ENCODE results near the gene ZNF764.

Gene ZNF764

GRCh38 chr16:30588651-30589050 is 30.5 kb upstream of the ZNF764 start:
- Histone ChIP-seq H3K36me3 (ENCODE audit: control insufficient read depth, insufficient read depth, low read length) (no peaks in the 10 kb centered on the region), H3K27ac (ENCODE audit: low read depth, low read length) (no peak overlapping the region), H3K4me3 (ENCODE audit: low read length) (no peak overlapping the region), H3K4me1 (ENCODE audit: control insufficient read depth, insufficient read depth, low read length) (peaks cover 4% of the 10 kb centered on the region), H3K9ac (ENCODE audit: low read length) (no peak overlapping the region), H3K27me3 (ENCODE audit: control insufficient read depth, insufficient read depth, low read length) (no peaks in the 10 kb centered on the region)

GRCh38 chr16:30585400-30586191 is 27.4 kb upstream of the ZNF764 start, which contains the start of gene ZNF785:
TSS of gene ZNF785 (minus strand) at chr16:30585697. CDS start at chr16:30585611, 86 bp downstream.
- Histone ChIP-seq H3K27me3 (ENCODE audit: control insufficient read depth, insufficient read depth, low read length) (no peaks in the 10 kb centered on the region), H3K4me1 (ENCODE audit: control insufficient read depth, insufficient read depth, low read length) (peaks cover 4% of the 10 kb centered on the region)

GRCh38 chr16:30585022-30585399 is 26.8 kb upstream of the ZNF764 start:
- Histone ChIP-seq H3K36me3 (ENCODE audit: control insufficient read depth, insufficient read depth, low read length) (peaks cover 4% of the 10 kb centered on the region), H3K9ac (ENCODE audit: low read length) (peak overlapping the region; percentile 46), H3K4me3 (ENCODE audit: low read length) (peak overlapping the region; percentile 94)

More at GRCh38 chr16:30585400-30586191, 27.4 kb upstream of the ZNF764 start, which contains the start of gene ZNF785:
- Histone ChIP-seq H3K9ac (ENCODE audit: low read length) (peak within 1 kb of the TSS; percentile 84), H3K4me3 (ENCODE audit: low read length) (peak within 1 kb of the TSS; percentile 94), H3K36me3 (ENCODE audit: control insufficient read depth, insufficient read depth, low read length) (peaks cover 4% of the 10 kb centered on the region), H3K27ac (ENCODE audit: low read depth, low read length) (peak within 1 kb of the TSS; percentile 84)

GRCh38 chr16:30582611-30583340 is 24.6 kb upstream of the ZNF764 start:
- no peaks in the 10 kb centered on the region for H3K27me3 ChIP-seq (ENCODE audit: control insufficient read depth, insufficient read depth, low read length)
- no peak overlapping the region for H3K27ac ChIP-seq (ENCODE audit: low read depth, low read length)
- peaks cover 5% of the 10 kb centered on the region for H3K36me3 ChIP-seq (ENCODE audit: control insufficient read depth, insufficient read depth, low read length)
- peaks cover 4% of the 10 kb centered on the region for H3K4me1 ChIP-seq (ENCODE audit: control insufficient read depth, insufficient read depth, low read length)
- no peak overlapping the region for H3K9ac ChIP-seq (ENCODE audit: low read length)
- no peak overlapping the region for H3K4me3 ChIP-seq (ENCODE audit: low read length)

More at GRCh38 chr16:30585022-30585399, 26.8 kb upstream of the ZNF764 start:
- Histone ChIP-seq H3K27me3 (ENCODE audit: control insufficient read depth, insufficient read depth, low read length) (no peaks in the 10 kb centered on the region), H3K4me1 (ENCODE audit: control insufficient read depth, insufficient read depth, low read length) (peaks cover 4% of the 10 kb centered on the region), H3K27ac (ENCODE audit: low read depth, low read length) (peak overlapping the region; percentile 84)

GRCh38 chr16:30581457-30581856 is 23.3 kb upstream of the ZNF764 start:
- peaks cover 4% of the 10 kb centered on the region for H3K4me1 ChIP-seq (ENCODE audit: control insufficient read depth, insufficient read depth, low read length)
- H3K4me3 ChIP-seq (ENCODE audit: low read length) = no peak overlapping the region
- no peak overlapping the region for H3K27ac ChIP-seq (ENCODE audit: low read depth, low read length)
- no peaks in the 10 kb centered on the region for H3K27me3 ChIP-seq (ENCODE audit: control insufficient read depth, insufficient read depth, low read length)
- no peak overlapping the region for H3K9ac ChIP-seq (ENCODE audit: low read length)
- H3K36me3 ChIP-seq (ENCODE audit: control insufficient read depth, insufficient read depth, low read length) = peaks cover 5% of the 10 kb centered on the region

GRCh38 chr16:30574678-30575077 is 16.5 kb upstream of the ZNF764 start:
- Histone ChIP-seq H3K4me1 (ENCODE audit: control insufficient read depth, insufficient read depth, low read length) (peaks cover 5% of the 10 kb centered on the region), H3K4me3 (ENCODE audit: low read length) (no peak overlapping the region), H3K27me3 (ENCODE audit: control insufficient read depth, insufficient read depth, low read length) (no peaks in the 10 kb centered on the region), H3K9ac (ENCODE audit: low read length) (no peak overlapping the region), H3K36me3 (ENCODE audit: control insufficient read depth, insufficient read depth, low read length) (peaks cover 2% of the 10 kb centered on the region), H3K27ac (ENCODE audit: low read depth, low read length) (no peak overlapping the region)

GRCh38 chr16:30571445-30572322 is 13.5 kb upstream of the ZNF764 start, which contains the start of gene ZNF688:
TSS of gene ZNF688 (minus strand) at chr16:30571714. CDS start at chr16:30571629, 85 bp downstream.
- Histone ChIP-seq H3K27me3 (ENCODE audit: control insufficient read depth, insufficient read depth, low read length) (no peaks in the 10 kb centered on the region), H3K9ac (ENCODE audit: low read length) (peak within 1 kb of the TSS; percentile 84), H3K36me3 (ENCODE audit: control insufficient read depth, insufficient read depth, low read length) (no peaks in the 10 kb centered on the region), H3K27ac (ENCODE audit: low read depth, low read length) (peak within 1 kb of the TSS; percentile 90), H3K4me3 (ENCODE audit: low read length) (peak within 1 kb of the TSS; percentile 88), H3K4me1 (ENCODE audit: control insufficient read depth, insufficient read depth, low read length) (peaks cover 5% of the 10 kb centered on the region)

GRCh38 chr16:30570636-30571444 is 12.7 kb upstream of the ZNF764 start:
- Histone ChIP-seq H3K4me3 (ENCODE audit: low read length) (peak overlapping the region; percentile 88), H3K36me3 (ENCODE audit: control insufficient read depth, insufficient read depth, low read length) (no peaks in the 10 kb centered on the region), H3K27ac (ENCODE audit: low read depth, low read length) (peak overlapping the region; percentile 90), H3K9ac (ENCODE audit: low read length) (peak overlapping the region; percentile 84), H3K4me1 (ENCODE audit: control insufficient read depth, insufficient read depth, low read length) (peaks cover 5% of the 10 kb centered on the region), H3K27me3 (ENCODE audit: control insufficient read depth, insufficient read depth, low read length) (no peaks in the 10 kb centered on the region)

- Histone ChIP-seq H3K4me3 (ENCODE audit: low read length) (no peak overlapping the region), H3K27me3 (ENCODE audit: control insufficient read depth, insufficient read depth, low read length) (no peaks in the 10 kb centered on the region), H3K36me3 (ENCODE audit: control insufficient read depth, insufficient read depth, low read length) (no peaks in the 10 kb centered on the region), H3K27ac (ENCODE audit: low read depth, low read length) (no peak overlapping the region), H3K4me1 (ENCODE audit: control insufficient read depth, insufficient read depth, low read length) (peaks cover 5% of the 10 kb centered on the region), H3K9ac (ENCODE audit: low read length) (no peak overlapping the region)
Observed at GRCh38 chr16:30569746-30570635, 11.8 kb upstream of the ZNF764 start.

- no peak overlapping the region for H3K9ac ChIP-seq (ENCODE audit: low read length)
- H3K4me3 ChIP-seq (ENCODE audit: low read length) = no peak overlapping the region
- no peaks in the 10 kb centered on the region for H3K36me3 ChIP-seq (ENCODE audit: control insufficient read depth, insufficient read depth, low read length)
- peaks cover 5% of the 10 kb centered on the region for H3K4me1 ChIP-seq (ENCODE audit: control insufficient read depth, insufficient read depth, low read length)
- peak overlapping the region; percentile 17 for H3K27ac ChIP-seq (ENCODE audit: low read depth, low read length)
- H3K27me3 ChIP-seq (ENCODE audit: control insufficient read depth, insufficient read depth, low read length) = no peaks in the 10 kb centered on the region
Observed at GRCh38 chr16:30569281-30569680, 11.1 kb upstream of the ZNF764 start.

Measured in rectal smooth muscle tissue (tissue), 1 donor.